CD4-positive, alpha-beta T cell treated with Interleukin-15 for 4 hours (primary cell): ENCODE results near the gene LNPEP.
"Not testable (repeated sequence)": the region's sequence is repeated elsewhere in the genome, so short reads cannot be mapped to it uniquely, and the experiment has no call there.

Experiments
- DNase-seq: peaks from one replicate; pipeline ENCODE4 v3.0.0-alpha.2; 2020; ENCODE audit warnings: low spot score

LNPEP gene

GRCh38 chr5:96930058-96930457, 5.8 kb upstream of the LNPEP start:
- DNase-seq = no peak

- DNase-seq = no peak
These were observed 5.3 kb upstream of the LNPEP start for GRCh38 chr5:96930589-96930988.

GRCh38 chr5:96931037-96931436, 4.8 kb upstream of the LNPEP start:
- not testable (repeated sequence) for DNase-seq

GRCh38 chr5:96931605-96932004, 4.3 kb upstream of the LNPEP start:
- DNase-seq = no peak

DNA sequence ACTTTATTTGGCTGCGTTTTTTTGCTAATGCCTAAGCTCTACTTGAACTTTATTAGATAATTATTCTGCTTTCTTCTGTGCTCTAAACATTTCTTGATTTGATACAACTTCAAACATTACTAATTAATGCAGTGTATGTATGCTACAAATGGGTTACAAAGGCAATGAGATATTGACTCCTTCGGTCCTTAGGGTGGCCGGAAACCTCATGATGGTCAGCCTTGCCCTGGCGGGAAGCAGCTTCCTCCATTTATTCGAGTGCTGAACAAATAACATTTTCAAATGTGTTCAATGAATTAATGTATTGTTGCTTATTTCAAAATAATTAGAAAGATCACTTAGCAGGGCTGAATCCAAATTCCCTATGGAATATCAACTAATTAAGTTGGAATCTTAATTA, 3.9 kb upstream of the LNPEP start:
- no peak for DNase-seq

DNA sequence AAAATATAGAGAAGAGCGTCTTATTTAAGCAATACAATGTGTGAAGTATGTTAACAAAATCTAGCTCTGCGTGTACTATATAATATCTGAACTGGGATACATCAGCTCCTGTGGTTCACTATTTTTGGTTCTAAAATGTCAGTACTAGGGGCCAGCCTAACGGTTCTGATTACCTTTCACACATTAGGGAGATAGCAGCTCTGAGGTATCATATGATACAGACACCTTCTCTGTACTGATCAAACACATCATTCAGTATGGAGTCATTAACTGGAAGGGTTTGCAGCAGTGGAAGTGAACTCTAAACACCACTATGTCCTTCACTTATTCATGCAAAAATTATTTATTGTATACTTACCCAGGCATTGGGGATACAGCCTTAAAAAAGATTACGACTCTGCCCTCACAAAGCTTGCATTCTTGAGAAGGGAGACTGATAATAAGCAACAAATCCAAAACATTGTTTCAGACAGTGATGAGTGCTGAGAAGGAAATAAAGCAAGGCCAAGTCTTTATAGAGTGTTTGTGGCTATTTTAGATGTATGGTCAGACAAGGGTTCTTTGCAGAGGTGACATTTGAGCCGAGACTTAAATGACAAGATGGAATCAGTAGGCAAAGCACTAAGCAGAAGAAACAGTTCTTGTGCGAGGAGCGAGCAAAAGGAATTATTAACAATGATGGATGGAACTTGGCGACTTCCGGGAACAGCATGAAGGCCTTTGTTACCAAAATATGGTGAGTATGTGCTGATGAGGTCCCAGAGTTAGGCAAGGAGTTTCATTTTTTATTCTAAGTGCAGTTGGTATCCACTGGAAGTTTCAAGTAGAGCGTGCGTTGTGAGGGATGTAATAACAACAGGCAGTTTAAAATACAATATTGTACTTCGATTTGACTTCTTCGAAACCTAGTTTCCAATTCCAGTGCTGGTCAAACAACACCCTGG, 1.8 kb upstream of the LNPEP start:
- no peak for DNase-seq

GRCh38 chr5:96934708-96935558, 947 bp upstream of the LNPEP start:
- DNase-seq = peak; percentile 96

DNA sequence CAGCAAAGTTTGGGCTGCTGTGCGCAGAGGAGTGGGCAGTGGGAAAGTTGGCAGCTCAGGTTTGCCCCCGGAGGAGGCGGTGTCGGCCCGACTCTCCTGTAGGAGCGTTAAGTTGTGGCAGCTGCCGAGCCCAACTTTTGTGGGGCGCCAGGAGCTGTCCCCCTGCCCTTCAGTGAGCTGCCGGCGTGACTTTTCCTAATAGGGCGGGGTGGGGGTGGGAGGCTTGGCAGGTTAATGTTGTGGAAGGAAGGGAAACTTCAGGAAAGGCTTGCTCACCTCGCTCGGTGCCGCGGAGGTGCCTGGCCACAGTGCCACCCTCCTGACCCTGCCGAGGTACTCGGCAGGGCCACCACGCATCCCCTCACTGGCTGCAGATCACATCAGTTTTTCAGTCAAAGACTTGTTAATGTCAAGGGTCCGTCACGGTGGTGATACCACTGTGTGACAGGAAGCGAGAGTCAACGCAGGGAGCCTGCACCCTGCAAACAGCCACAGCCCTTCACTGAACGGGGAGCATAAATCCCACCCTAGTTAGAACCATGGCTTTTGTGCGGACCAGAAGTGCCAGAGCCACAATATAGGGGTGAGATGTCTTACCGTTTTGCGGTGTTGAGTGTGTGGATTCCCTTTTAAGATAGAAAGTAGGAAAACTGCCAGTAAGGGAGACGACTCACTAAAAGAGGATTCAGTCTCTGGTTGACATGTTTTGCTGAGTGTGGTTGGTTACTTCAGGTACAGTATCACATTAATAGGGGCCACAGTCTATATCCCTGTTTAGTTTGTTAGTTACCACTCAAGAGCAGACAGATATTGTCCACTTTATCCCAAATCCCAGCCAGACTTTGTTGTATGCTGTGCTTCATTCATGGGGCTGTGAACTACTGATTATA, 796 bp downstream of the LNPEP start:
- peak; percentile 38 for DNase-seq

DNA sequence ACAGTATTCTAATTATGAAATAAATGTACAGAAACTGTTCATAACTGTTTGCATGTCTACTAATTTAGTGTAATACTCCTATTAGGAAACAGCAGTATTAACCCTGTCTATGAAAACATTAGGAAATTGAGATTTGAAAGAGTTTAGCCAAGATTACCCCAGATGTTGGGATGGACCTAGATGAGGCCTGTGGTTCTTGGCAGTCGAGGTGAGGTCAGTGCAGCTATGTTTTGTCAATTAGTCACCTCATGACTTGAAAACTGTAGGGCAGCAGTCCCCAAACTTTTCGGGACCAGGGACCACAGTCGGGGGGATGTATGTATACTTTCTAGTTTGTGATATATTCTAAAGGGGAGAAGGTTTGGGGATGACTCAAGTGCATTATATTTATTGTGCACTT, 4.7 kb downstream of the LNPEP start:
- no peak for DNase-seq

GRCh38 chr5:96941140-96941539, 5.3 kb downstream of the LNPEP start:
- no peak for DNase-seq

DNA sequence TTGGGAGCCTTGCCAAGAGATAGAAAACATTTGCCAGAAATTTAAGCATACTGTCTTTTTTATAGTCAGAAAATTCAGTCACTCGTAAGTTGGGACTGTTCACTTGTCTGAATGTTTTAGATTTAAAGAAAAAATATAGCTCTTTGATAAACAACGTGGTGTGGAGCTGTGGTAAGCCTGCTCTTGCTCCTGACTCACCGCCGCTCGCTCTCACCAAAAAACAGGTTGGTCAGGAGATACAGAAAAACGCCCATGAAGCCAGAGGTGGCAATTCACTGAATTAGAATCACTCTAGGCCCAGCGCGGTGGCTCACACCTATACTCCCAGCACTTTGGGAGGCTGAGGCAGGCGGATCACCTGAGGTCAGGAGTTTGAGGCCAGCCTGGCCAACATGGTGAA, 6.2 kb downstream of the LNPEP start:
- no peak for DNase-seq

- DNase-seq = no peak
These were observed 7.0 kb downstream of the LNPEP start for GRCh38 chr5:96942911-96943310.

DNA sequence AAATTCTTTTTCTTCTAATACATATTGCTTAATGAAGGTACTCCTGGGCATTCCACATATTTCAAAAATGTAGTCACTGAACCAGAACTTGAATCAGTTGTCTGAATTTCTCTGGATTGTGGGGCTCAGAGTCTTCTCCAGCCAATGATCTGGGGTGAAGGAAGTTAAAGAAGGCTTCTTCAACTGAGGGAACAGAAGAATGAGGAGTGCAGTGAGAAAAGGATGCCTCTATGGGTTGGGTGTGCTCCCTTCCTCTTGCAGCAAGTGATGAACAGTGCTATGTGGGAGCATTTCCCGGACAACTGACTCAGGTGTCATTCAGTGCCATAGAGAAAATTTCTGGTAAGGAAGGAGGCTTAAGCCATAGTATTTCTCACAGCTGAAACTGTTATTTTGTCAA, 7.9 kb downstream of the LNPEP start:
- no peak for DNase-seq

DNA sequence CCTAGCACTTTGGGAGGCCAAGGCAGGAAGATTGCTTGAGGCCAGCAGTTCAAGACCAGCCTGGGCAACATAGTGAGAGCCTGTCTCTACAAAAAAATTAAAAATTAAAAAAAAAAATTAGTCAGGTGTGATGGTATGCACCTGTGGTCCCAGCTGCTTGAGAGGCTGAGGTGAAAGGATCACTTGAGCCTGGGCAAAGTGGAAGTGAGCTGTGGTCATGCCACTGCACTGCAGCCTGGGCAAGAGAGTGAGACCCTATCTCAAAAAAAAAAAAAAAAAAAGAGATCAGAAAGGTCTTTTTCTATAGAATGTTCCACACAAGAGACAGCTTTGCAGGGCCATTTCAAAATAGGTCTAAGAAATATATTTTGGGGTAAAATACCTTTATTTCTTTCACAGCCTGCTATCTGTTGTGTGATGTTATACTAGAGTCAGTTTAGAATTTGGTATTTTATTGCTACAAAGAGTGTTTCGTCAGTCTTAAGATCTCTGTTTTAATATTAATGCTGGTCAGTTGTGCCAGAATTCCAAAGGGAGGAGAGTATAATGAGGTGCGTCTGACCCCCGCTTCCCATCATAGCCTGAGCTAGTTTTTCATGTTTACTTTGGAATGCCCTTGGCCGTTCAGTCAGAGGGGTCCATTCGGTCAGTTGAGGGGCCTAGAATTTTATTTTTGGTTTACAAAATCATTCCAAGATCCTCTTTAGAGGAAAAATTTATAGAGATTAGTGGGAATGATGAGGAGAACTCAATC, 9.4 kb downstream of the LNPEP start:
- no peak for DNase-seq

DNA sequence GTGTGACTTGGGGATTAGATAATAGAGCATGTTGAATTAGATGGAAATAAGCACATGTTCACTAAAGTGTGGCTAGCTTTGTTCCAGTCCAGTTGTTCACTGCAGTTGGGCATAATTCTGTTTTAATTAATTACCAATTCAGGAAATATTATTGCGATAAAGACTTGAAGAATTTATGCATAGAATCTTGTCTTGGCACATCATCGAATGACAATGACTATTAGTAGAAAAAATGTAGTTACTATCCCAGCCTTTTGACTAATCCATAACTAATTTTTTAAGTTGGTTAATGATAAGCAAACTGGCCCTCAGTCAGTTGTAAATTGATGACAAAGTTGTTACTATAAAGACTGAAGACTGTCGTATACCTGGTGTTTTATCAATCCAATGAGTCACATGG, 10.5 kb downstream of the LNPEP start:
- DNase-seq = no peak

DNA sequence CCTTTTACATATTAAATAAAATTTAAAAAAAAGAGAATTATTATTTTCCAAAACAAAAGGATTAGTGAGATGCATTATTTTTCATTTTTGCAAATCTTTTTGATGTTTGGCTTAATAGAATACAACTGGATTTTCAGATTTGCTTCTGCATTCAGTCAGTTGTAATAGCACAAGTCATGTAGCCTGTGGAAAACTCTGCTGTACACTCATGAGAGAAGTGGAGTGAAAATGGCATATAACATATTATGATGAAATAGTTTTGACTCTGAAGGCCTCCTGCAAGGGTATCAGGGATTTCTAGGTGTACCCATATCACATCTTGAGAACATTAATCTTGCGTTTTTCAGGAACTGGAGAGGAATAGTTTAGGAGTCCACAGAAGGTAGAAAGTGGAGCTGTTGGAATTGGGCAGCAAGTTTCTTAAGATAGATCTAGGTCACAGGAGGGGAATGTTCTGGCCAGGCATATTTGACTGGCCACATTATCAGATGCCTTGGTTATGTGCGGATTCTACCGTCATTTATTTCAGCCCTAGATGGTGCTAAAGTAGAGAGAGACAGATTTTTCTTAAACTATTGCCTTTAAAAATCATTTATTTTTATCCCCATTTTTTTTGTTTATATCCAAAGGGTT, 16.4 kb downstream of the LNPEP start:
- no peak for DNase-seq

DNA sequence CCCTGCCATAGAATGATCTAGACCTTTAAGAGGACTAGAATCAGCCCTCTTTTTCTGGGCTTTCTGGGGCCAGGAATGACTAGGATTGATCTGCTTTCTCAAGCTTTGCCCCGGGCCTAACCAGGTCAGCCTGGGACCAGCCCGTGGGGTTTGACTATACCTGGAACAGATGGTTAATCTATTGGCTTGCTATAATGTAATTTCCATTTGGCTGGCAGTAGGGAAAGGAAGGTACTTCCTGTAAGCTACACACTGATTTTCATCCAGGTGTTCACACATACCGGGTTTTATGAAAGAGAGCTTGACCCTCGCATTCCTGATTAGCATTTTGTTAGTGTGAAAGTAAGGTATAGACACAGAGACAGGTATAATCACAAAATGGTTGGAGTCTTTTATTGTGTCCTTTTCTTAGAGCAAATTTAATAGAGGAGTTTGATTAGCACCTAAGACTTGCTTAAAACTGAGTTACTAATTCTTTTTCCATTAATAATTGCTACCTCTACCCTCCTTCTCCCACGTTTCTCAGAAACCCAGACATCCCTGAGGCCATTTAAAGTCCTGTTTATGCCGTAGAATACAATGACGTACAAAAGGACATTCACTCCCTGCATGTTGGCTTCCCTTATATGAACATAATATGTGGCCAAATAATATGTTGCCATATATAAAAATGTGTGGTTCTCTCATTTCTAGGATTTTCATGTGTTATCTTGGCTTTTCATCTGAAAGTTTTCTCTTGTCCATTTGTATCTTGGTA, 17.3 kb downstream of the LNPEP start:
- DNase-seq = no peak

GRCh38 chr5:96957254-96958049, 21.6 kb downstream of the LNPEP start:
- no peak for DNase-seq

GRCh38 chr5:96958977-96959376, 23.1 kb downstream of the LNPEP start:
- DNase-seq = no peak
